GM18499 (cell line): ENCODE results near the gene WDR27.

Experiments used
- ATAC-seq: cut with Tn5 transposase; IDR thresholded peaks from one replicate; pipeline ENCODE4 v1.9.1; 2021; ENCODE audit warnings: moderate number of reproducible peaks; ENCODE audit not compliant: insufficient read depth, unreplicated experiment

WDR27 gene

DNA sequence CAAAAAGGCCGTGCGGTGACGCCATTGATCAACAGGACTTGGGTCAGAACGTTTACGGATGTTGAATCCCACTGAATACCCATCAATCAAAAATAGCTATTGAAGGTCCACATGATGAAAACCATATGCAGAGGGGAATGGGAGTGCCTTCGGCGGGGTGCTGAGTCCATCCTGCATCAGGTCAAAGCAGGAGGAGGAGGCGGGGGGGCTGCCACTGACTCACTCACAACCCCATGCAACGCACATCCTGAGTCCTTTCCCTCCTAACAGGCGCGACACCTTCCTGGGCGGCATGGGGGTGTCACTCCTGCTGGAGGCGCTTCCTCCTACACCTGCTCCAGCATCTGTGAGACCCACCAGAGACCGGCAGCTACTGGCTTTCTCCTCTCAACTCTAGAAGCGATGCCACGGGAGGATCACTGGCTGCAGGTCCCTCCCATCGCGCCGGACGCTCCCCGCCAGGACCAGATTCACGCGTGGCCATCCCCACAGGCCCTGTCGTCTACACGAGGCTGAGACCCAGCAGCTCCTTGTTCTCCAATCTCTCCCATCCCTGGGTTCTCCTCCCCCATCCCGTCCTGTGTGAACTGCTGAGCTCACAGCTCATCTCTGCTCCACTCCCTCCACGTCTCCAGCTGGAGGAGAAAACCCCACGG is 277.6 kb downstream of the WDR27 start:
- no peak for ATAC-seq

- no peak for ATAC-seq
These were observed 280.1 kb downstream of the WDR27 start for GRCh38 chr6:169421586-169422264.

- ATAC-seq = no peak
These were observed 280.8 kb downstream of the WDR27 start for GRCh38 chr6:169420912-169421543.

- ATAC-seq = no peak
These were observed 284.7 kb downstream of the WDR27 start for GRCh38 chr6:169417101-169417500.

GRCh38 chr6:169416249-169416648 is 285.6 kb downstream of the WDR27 start:
- ATAC-seq = no peak

DNA sequence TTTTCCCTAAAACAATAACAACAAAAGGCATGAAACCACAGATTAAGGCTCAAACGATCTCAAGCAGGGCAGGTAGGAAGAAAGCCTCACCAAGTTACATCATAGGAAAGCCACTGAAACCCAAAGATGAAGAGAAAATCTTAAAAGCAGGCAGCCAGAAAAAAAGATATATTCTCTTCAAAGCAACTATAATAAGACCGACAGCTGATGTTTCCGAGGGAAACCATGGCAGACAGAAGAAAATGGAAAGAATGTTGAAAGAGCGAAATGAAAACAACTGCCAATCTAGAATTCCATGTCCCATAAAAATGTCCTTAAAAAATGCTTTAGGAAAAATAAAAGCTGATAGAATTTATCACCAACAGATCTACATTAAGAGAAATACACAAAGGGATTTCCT is 286.6 kb downstream of the WDR27 start:
- ATAC-seq = no peak

DNA sequence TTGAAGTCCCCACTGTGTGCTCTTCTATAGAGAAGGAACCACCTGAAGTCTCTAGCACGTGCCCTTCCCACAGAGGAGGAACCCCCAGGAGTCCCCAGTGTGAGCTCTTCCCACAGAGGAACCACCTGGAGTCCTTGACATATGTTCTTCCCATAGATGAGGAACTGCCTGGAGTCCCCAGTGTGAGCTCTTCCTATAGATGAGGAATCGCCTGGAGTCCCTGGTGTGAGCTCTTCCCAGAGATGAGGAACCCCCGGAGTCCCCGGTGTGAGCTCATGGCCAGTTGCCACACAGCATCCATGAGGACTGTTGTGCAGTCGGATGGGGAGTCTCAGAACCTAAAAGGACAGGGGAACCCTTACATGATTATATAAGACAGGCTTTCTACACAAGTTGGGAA is 290.1 kb downstream of the WDR27 start:
- no peak for ATAC-seq

- ATAC-seq = no peak
These were observed 290.5 kb downstream of the WDR27 start for GRCh38 chr6:169411296-169411695.

- ATAC-seq = no peak
These were observed 292.0 kb downstream of the WDR27 start for GRCh38 chr6:169409742-169410312.

DNA sequence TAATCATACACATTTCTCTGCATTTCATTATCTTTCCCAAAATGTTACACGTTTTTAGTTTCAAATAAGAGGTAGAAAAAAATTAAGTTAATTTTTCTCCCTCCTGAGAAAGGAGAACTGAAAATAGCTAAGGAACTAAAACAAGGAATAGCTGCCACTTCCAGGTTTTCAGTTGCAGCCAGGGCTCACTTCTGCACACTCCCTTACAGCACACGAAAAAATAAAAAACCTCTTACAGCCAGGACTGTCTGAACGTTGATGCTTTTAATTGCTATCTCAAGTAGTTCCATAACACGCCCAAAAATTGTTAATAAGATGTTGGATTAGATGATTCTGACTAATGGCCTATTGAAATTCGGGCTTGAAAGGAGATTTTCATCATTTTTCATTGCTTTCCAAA is 294.5 kb downstream of the WDR27 start:
- no peak for ATAC-seq
